SK-N-SH treated with all-trans-retinoic acid at 6 μM for 48 hours (cell line): ENCODE measurements around the gene MTCL1.

Experiments
- ARNTL ChIP-seq: fragments of 450-650 bp; formaldehyde crosslinking; IDR thresholded peaks from 2 replicates; pipeline ENCODE4 v1.5.0; 2020; ENCODE audit warnings: low read depth, mild to moderate bottlenecking, moderate library complexity, borderline replicate concordance
- CREB5 ChIP-seq: fragments of 250-450 bp; sonication (Bioruptor Pico); IDR thresholded peaks from 2 replicates; pipeline ENCODE4 v1.5.1; 2020; ENCODE audit warnings: low read depth, mild to moderate bottlenecking, moderate library complexity
- CSDC2 ChIP-seq: fragments of 250-450 bp; sonication (Bioruptor Pico); IDR thresholded peaks from 2 replicates; pipeline ENCODE4 v1.5.0; 2020; ENCODE audit warnings: mild to moderate bottlenecking, moderate library complexity
- OSR1 ChIP-seq: fragments of 250-450 bp; sonication (Bioruptor Pico); IDR thresholded peaks from 2 replicates; pipeline ENCODE4 v1.8.0; 2022; ENCODE audit warnings: moderate library complexity, mild to moderate bottlenecking, inconsistent platforms
- PATZ1 ChIP-seq: fragments of 250-450 bp; sonication (Bioruptor Pico); IDR thresholded peaks from 2 replicates; pipeline ENCODE4 v1.8.0; 2020; ENCODE audit warnings: mild to moderate bottlenecking, moderate library complexity, borderline replicate concordance
- PPARA ChIP-seq: fragments of 250-450 bp; sonication (Bioruptor Pico); IDR thresholded peaks from 2 replicates; pipeline ENCODE4 v1.5.0; 2020; ENCODE audit warnings: mild to moderate bottlenecking, borderline replicate concordance
- SNAI2 ChIP-seq: fragments of 250-450 bp; sonication (Bioruptor Pico); IDR thresholded peaks from 2 replicates; pipeline ENCODE4 v1.5.0; 2020; ENCODE audit warnings: mild to moderate bottlenecking, moderate library complexity
- TCF4 ChIP-seq: fragments of 250-450 bp; sonication (Bioruptor Pico); IDR thresholded peaks from 2 replicates; pipeline ENCODE4 v1.8.0; 2021; ENCODE audit warnings: mild to moderate bottlenecking, moderate library complexity, borderline replicate concordance
- ZFP3 ChIP-seq: fragments of 250-450 bp; sonication (Bioruptor Pico); IDR thresholded peaks from 2 replicates; pipeline ENCODE4 v1.5.0; 2020; ENCODE audit warnings: mild to moderate bottlenecking, moderate library complexity
- ZFP30 ChIP-seq: fragments of 450-650 bp; formaldehyde crosslinking; IDR thresholded peaks from 2 replicates; pipeline ENCODE4 v1.5.0; 2022; ENCODE audit warnings: mild to moderate bottlenecking, moderate library complexity
- ZNF565 ChIP-seq: fragments of 450-650 bp; formaldehyde crosslinking; conservative IDR thresholded peaks from 2 replicates; pipeline ENCODE4 v1.5.0; 2020; ENCODE audit warnings: low read depth, mild to moderate bottlenecking, moderate library complexity
- ZNF70 ChIP-seq: fragments of 450-650 bp; formaldehyde crosslinking; IDR thresholded peaks from 2 replicates; pipeline ENCODE4 v1.5.0; 2020; ENCODE audit warnings: mild to moderate bottlenecking, moderate library complexity
- ZNF8 ChIP-seq: fragments of 450-650 bp; formaldehyde crosslinking; IDR thresholded peaks from 2 replicates; pipeline ENCODE4 v1.5.0; 2020; ENCODE audit warnings: mild to moderate bottlenecking, moderate library complexity

DNA sequence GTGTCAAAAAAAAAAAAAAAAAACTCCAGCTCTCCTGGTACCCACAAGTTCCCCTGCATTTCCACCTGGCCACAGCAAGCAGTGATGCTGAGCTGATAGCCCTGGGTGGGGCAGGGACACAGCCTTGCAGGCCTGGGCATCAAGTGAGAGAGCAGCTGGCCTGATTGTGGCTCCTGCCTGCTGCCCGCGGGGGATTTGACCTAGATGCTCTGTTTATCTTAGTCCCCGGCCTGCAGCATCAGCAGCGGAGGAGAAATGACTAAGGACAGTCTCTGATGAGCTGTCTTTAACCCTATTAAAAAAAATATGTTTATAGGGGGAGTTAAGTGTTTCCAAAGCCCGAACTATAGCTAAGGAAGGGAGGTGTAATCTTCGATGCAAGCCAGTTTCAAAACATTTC lies 102.6 kb downstream of the MTCL1 start:
- TF ChIP-seq ZFP3 (CRISPR knock-in tag) (no peak), ZNF70 (CRISPR knock-in tag) (no peak), SNAI2 (CRISPR knock-in tag) (no peak), PATZ1 (CRISPR knock-in tag) (no peak), ZNF565 (no peak), CSDC2 (CRISPR knock-in tag) (no peak), ZNF8 (CRISPR knock-in tag) (no peak), CREB5 (CRISPR knock-in tag) (no peak), ARNTL (CRISPR knock-in tag) (no peak), PPARA (CRISPR knock-in tag) (no peak), ZFP30 (CRISPR knock-in tag) (no peak), TCF4 (no peak), OSR1 (no peak)
